ENCODE results near the gene SLC6A18.

SLC6A18 gene

GRCh38 chr5:1213508-1214162, 11.5 kb upstream of the SLC6A18 start:
- no peak overlapping the region for H3K9ac ChIP-seq (ENCODE audit: low read depth, low read length)
- no peak overlapping the region for H3K4me3 ChIP-seq (ENCODE audit: low read length)
- H3K4me1 ChIP-seq (ENCODE audit: insufficient read depth, low read length): no peaks in the 10 kb centered on the region
- H3K9me3 ChIP-seq (ENCODE audit: insufficient read depth, low read depth, low read length): no peaks in the 10 kb centered on the region
- 90% methylated on average over 25 of the region's 25 CpGs for WGBS
- H3K27ac ChIP-seq (ENCODE audit: low read depth, low read length): no peak overlapping the region
- no peaks in the 10 kb centered on the region for H3K36me3 ChIP-seq (ENCODE audit: insufficient read depth, low read length)
- H3K27me3 ChIP-seq (ENCODE audit: insufficient read depth, low read length): no peaks in the 10 kb centered on the region

- Histone ChIP-seq H3K27ac (ENCODE audit: low read depth, low read length) (no peak overlapping the region), H3K9me3 (ENCODE audit: insufficient read depth, low read depth, low read length) (no peaks in the 10 kb centered on the region), H3K9ac (ENCODE audit: low read depth, low read length) (no peak overlapping the region), H3K4me3 (ENCODE audit: low read length) (no peak overlapping the region), H3K4me1 (ENCODE audit: insufficient read depth, low read length) (no peaks in the 10 kb centered on the region), H3K27me3 (ENCODE audit: insufficient read depth, low read length) (no peaks in the 10 kb centered on the region), H3K36me3 (ENCODE audit: insufficient read depth, low read length) (no peaks in the 10 kb centered on the region)
- 87% methylated on average over 22 of the region's 22 CpGs for WGBS
Observed at GRCh38 chr5:1214163-1214935, 10.8 kb upstream of the SLC6A18 start.

- Histone ChIP-seq H3K36me3 (ENCODE audit: insufficient read depth, low read length) (no peaks in the 10 kb centered on the region), H3K27me3 (ENCODE audit: insufficient read depth, low read length) (no peaks in the 10 kb centered on the region), H3K4me3 (ENCODE audit: low read length) (no peak overlapping the region), H3K9me3 (ENCODE audit: insufficient read depth, low read depth, low read length) (no peaks in the 10 kb centered on the region), H3K4me1 (ENCODE audit: insufficient read depth, low read length) (no peaks in the 10 kb centered on the region), H3K9ac (ENCODE audit: low read depth, low read length) (no peak overlapping the region), H3K27ac (ENCODE audit: low read depth, low read length) (no peak overlapping the region)
- 87% methylated on average over 1 of the region's 2 CpGs for WGBS
Observed at GRCh38 chr5:1214936-1215220, 10.3 kb upstream of the SLC6A18 start.

GRCh38 chr5:1215320-1216096, 9.7 kb upstream of the SLC6A18 start:
- 95% methylated on average over 23 of the region's 23 CpGs for WGBS
- Histone ChIP-seq H3K9me3 (ENCODE audit: insufficient read depth, low read depth, low read length) (no peaks in the 10 kb centered on the region), H3K4me3 (ENCODE audit: low read length) (no peak overlapping the region), H3K9ac (ENCODE audit: low read depth, low read length) (no peak overlapping the region), H3K4me1 (ENCODE audit: insufficient read depth, low read length) (no peaks in the 10 kb centered on the region), H3K27ac (ENCODE audit: low read depth, low read length) (no peak overlapping the region), H3K27me3 (ENCODE audit: insufficient read depth, low read length) (no peaks in the 10 kb centered on the region), H3K36me3 (ENCODE audit: insufficient read depth, low read length) (no peaks in the 10 kb centered on the region)

- no peaks in the 10 kb centered on the region for H3K36me3 ChIP-seq (ENCODE audit: insufficient read depth, low read length)
- WGBS: 94% methylated on average over 38 of the region's 38 CpGs
- no peaks in the 10 kb centered on the region for H3K4me1 ChIP-seq (ENCODE audit: insufficient read depth, low read length)
- H3K27me3 ChIP-seq (ENCODE audit: insufficient read depth, low read length): no peaks in the 10 kb centered on the region
- no peaks in the 10 kb centered on the region for H3K9me3 ChIP-seq (ENCODE audit: insufficient read depth, low read depth, low read length)
- H3K4me3 ChIP-seq (ENCODE audit: low read length): no peak overlapping the region
- H3K9ac ChIP-seq (ENCODE audit: low read depth, low read length): no peak overlapping the region
- H3K27ac ChIP-seq (ENCODE audit: low read depth, low read length): no peak overlapping the region
Observed at GRCh38 chr5:1216211-1216917, 8.8 kb upstream of the SLC6A18 start.

GRCh38 chr5:1216918-1217295, 8.3 kb upstream of the SLC6A18 start:
- Histone ChIP-seq H3K36me3 (ENCODE audit: insufficient read depth, low read length) (no peaks in the 10 kb centered on the region), H3K27me3 (ENCODE audit: insufficient read depth, low read length) (no peaks in the 10 kb centered on the region), H3K9me3 (ENCODE audit: insufficient read depth, low read depth, low read length) (no peaks in the 10 kb centered on the region), H3K4me1 (ENCODE audit: insufficient read depth, low read length) (no peaks in the 10 kb centered on the region), H3K4me3 (ENCODE audit: low read length) (no peak overlapping the region), H3K27ac (ENCODE audit: low read depth, low read length) (no peak overlapping the region), H3K9ac (ENCODE audit: low read depth, low read length) (no peak overlapping the region)
- WGBS: 89% methylated on average over 18 of the region's 18 CpGs

GRCh38 chr5:1217596-1218206, 7.5 kb upstream of the SLC6A18 start:
- H3K27ac ChIP-seq (ENCODE audit: low read depth, low read length): no peak overlapping the region

GRCh38 chr5:1218351-1219080, 6.7 kb upstream of the SLC6A18 start:
- no peaks in the 10 kb centered on the region for H3K36me3 ChIP-seq (ENCODE audit: insufficient read depth, low read length)
- no peaks in the 10 kb centered on the region for H3K9me3 ChIP-seq (ENCODE audit: insufficient read depth, low read depth, low read length)
- H3K9ac ChIP-seq (ENCODE audit: low read depth, low read length): no peak overlapping the region
- H3K4me3 ChIP-seq (ENCODE audit: low read length): no peak overlapping the region
- no peak overlapping the region for H3K27ac ChIP-seq (ENCODE audit: low read depth, low read length)
- 94% methylated on average over 38 of the region's 38 CpGs for WGBS
- no peaks in the 10 kb centered on the region for H3K27me3 ChIP-seq (ENCODE audit: insufficient read depth, low read length)
- H3K4me1 ChIP-seq (ENCODE audit: insufficient read depth, low read length): no peaks in the 10 kb centered on the region

More at GRCh38 chr5:1217596-1218206, 7.5 kb upstream of the SLC6A18 start:
- no peak overlapping the region for H3K4me3 ChIP-seq (ENCODE audit: low read length)
- 80% methylated on average over 24 of the region's 24 CpGs for WGBS
- H3K9ac ChIP-seq (ENCODE audit: low read depth, low read length): no peak overlapping the region
- H3K4me1 ChIP-seq (ENCODE audit: insufficient read depth, low read length): no peaks in the 10 kb centered on the region
- H3K9me3 ChIP-seq (ENCODE audit: insufficient read depth, low read depth, low read length): no peaks in the 10 kb centered on the region
- H3K36me3 ChIP-seq (ENCODE audit: insufficient read depth, low read length): no peaks in the 10 kb centered on the region
- no peaks in the 10 kb centered on the region for H3K27me3 ChIP-seq (ENCODE audit: insufficient read depth, low read length)

- Histone ChIP-seq H3K4me1 (ENCODE audit: insufficient read depth, low read length) (no peaks in the 10 kb centered on the region), H3K9ac (ENCODE audit: low read depth, low read length) (no peak overlapping the region), H3K27me3 (ENCODE audit: insufficient read depth, low read length) (no peaks in the 10 kb centered on the region), H3K9me3 (ENCODE audit: insufficient read depth, low read depth, low read length) (no peaks in the 10 kb centered on the region), H3K4me3 (ENCODE audit: low read length) (no peak overlapping the region), H3K36me3 (ENCODE audit: insufficient read depth, low read length) (no peaks in the 10 kb centered on the region), H3K27ac (ENCODE audit: low read depth, low read length) (no peak overlapping the region)
- WGBS: 88% methylated on average over 38 of the region's 38 CpGs
Observed at GRCh38 chr5:1219098-1219767, 5.9 kb upstream of the SLC6A18 start.

- Histone ChIP-seq H3K27ac (ENCODE audit: low read depth, low read length) (no peak overlapping the region), H3K27me3 (ENCODE audit: insufficient read depth, low read length) (no peaks in the 10 kb centered on the region), H3K36me3 (ENCODE audit: insufficient read depth, low read length) (no peaks in the 10 kb centered on the region), H3K4me1 (ENCODE audit: insufficient read depth, low read length) (no peaks in the 10 kb centered on the region), H3K4me3 (ENCODE audit: low read length) (no peak overlapping the region), H3K9me3 (ENCODE audit: insufficient read depth, low read depth, low read length) (no peaks in the 10 kb centered on the region), H3K9ac (ENCODE audit: low read depth, low read length) (no peak overlapping the region)
- 96% methylated on average over 11 of the region's 11 CpGs for WGBS
Observed at GRCh38 chr5:1219768-1220100, 5.4 kb upstream of the SLC6A18 start.

All from HUES64 (cell line).